Epithelial cell of proximal tubule (primary cell): Measurements from ENCODE around the gene PRLR. TPM values are rescaled to one million over a fixed set of nuclear protein-coding genes. Genes with fewer than 3 reads are reported as not detected.
"Not testable (repeated sequence)": the region's sequence is repeated elsewhere in the genome, so short reads cannot be mapped to it uniquely, and the experiment has no call there.

Source experiments
- DNase-seq: peaks from one replicate; pipeline ENCODE4 v3.0.0-alpha.2; 2011; ENCODE audit warnings: low read depth
- H3K4me3 ChIP-seq: 2 replicates; pipeline ENCODE4 v1.5.1; 2011; ENCODE audit warnings: low read depth, mild to moderate bottlenecking, low read length
- CTCF ChIP-seq: conservative IDR thresholded peaks from 2 replicates; pipeline ENCODE4 v1.5.1; 2012; ENCODE audit warnings: low read depth, mild to moderate bottlenecking, low read length
- total RNA-seq: library from RNA; depleted of rRNA; stranded (reverse); fragments of >200 nt; gene quantifications from 2 replicates; pipeline ENCODE4 v1.2.3, GENCODE V29; 2015

The PRLR gene
- total RNA-seq, 1 donor from 2014 or later: 0.35 TPM

GRCh38 chr5:35188031-35188457, 42.2 kb downstream of the PRLR start:
- no peak overlapping the region for H3K4me3 ChIP-seq
- no peak for TF ChIP-seq CTCF
- DNase-seq: no peak

GRCh38 chr5:35187621-35188020, 42.7 kb downstream of the PRLR start:
- DNase-seq, H3K4me3 ChIP-seq: not testable (repeated sequence)

GRCh38 chr5:35186749-35187148, 43.5 kb downstream of the PRLR start:
- DNase-seq: no peak
- no peak overlapping the region for H3K4me3 ChIP-seq
- TF ChIP-seq CTCF: no peak

GRCh38 chr5:35185518-35185917, 44.8 kb downstream of the PRLR start:
- DNase-seq: no peak
- no peak for TF ChIP-seq CTCF
- H3K4me3 ChIP-seq: no peak overlapping the region

GRCh38 chr5:35183556-35183955, 46.7 kb downstream of the PRLR start:
- H3K4me3 ChIP-seq: no peak overlapping the region
- DNase-seq: no peak
- TF ChIP-seq CTCF: no peak

GRCh38 chr5:35182910-35183535, 47.3 kb downstream of the PRLR start:
- TF ChIP-seq CTCF: peak; percentile 77
- no peak for DNase-seq
- H3K4me3 ChIP-seq: no peak overlapping the region

GRCh38 chr5:35182486-35182885, 47.8 kb downstream of the PRLR start:
- DNase-seq: no peak
- H3K4me3 ChIP-seq: no peak overlapping the region
- no peak for TF ChIP-seq CTCF
